Spleen (tissue), 7 donors: ENCODE measurements around the gene GPC2.

Experiments used
- POLR2A ChIP-seq, 3 donors: fragments of 450-650 bp; IDR thresholded peaks; one replicate each; pipeline ENCODE4 v1.5.1; 2017; ENCODE audit warnings: antibody characterized with exemption in 3 of 3, mild to moderate bottlenecking in 1 of 3
- POLR2AphosphoS5 ChIP-seq, 3 donors: sonication (generic); formaldehyde crosslinking; IDR thresholded peaks; one replicate each; pipeline ENCODE4 v1.5.1; 2017; ENCODE audit warnings: antibody characterized with exemption in 3 of 3
- TF ChIP-seq, protein P1 (sequence below), 11 experiments: fragments of 200-600 bp in 7 of 11; fragments of 450-650 bp in 4 of 11; sonication (generic) in 4 of 11; IDR thresholded peaks in 8 of 11; conservative IDR thresholded peaks in 3 of 11; 1 replicate in 7 of 11; 2 replicates in 4 of 11; pipeline versions ENCODE4 v1.4.0 to v1.8.0; 2016 to 2021; ENCODE audit warnings: antibody characterized with exemption in 11 of 11, inconsistent platforms in 4 of 11, mild to moderate bottlenecking in 1 of 11
- donor health status: DM: no; HTN: no; CAD: no; lungs with moderate emphysema.
- donor health status: DM: no; HTN: no; CAD: no.
- donor health status: DM: no; HTN: no; CAD: no.

DNA sequence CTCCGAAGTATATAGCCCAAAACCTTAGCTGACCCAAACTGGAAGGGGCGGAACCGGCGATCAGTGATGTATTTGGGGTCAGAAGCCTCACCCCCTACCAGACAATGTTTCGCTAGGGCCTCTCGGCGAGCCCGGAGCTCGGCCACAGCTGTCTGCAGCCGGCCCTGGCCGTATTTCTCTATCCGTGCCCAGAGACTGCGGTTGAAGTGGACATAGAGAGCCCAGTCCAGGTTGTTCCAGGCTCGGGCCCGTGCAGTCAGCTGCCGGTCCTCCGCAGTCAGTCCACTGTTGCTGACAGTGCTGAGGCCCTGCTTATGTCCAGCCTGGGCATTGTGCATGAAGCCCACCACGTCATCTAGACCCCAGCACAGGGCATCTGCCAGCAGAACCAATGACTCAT, 17.1 kb downstream of the GPC2 start:
- TF ChIP-seq, protein P1, sequence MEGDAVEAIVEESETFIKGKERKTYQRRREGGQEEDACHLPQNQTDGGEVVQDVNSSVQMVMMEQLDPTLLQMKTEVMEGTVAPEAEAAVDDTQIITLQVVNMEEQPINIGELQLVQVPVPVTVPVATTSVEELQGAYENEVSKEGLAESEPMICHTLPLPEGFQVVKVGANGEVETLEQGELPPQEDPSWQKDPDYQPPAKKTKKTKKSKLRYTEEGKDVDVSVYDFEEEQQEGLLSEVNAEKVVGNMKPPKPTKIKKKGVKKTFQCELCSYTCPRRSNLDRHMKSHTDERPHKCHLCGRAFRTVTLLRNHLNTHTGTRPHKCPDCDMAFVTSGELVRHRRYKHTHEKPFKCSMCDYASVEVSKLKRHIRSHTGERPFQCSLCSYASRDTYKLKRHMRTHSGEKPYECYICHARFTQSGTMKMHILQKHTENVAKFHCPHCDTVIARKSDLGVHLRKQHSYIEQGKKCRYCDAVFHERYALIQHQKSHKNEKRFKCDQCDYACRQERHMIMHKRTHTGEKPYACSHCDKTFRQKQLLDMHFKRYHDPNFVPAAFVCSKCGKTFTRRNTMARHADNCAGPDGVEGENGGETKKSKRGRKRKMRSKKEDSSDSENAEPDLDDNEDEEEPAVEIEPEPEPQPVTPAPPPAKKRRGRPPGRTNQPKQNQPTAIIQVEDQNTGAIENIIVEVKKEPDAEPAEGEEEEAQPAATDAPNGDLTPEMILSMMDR (IDR thresholded peaks at IDR 0.05 in 8 of 11, conservative IDR thresholded peaks at IDR 0.05 in 3 of 11): no peak
- TF ChIP-seq POLR2A (IDR thresholded peaks at IDR 0.05) (no peak), POLR2AphosphoS5 (IDR thresholded peaks at IDR 0.05) (no peak)
